M059J (cell line): ENCODE data around the gene KCNK3. TPM values are rescaled to one million over a fixed set of nuclear protein-coding genes. Genes with fewer than 3 reads are reported as not detected.
A peak's percentile ranks its signal among the peaks of the same experiment; 100 is the strongest.

Source experiments
- DNase-seq: peaks from one replicate; pipeline ENCODE4 v3.0.0-alpha.2; 2012; ENCODE audit warnings: low read depth
- total RNA-seq: library from RNA; depleted of rRNA; stranded (reverse); fragments of >200 nt; shearing (Covaris generic); gene quantifications from 2 replicates; pipeline ENCODE4 v1.2.3, GENCODE V29; 2014

The KCNK3 gene
- total RNA-seq, 1 experiment from 2014 or later = 2.4 TPM

DNA sequence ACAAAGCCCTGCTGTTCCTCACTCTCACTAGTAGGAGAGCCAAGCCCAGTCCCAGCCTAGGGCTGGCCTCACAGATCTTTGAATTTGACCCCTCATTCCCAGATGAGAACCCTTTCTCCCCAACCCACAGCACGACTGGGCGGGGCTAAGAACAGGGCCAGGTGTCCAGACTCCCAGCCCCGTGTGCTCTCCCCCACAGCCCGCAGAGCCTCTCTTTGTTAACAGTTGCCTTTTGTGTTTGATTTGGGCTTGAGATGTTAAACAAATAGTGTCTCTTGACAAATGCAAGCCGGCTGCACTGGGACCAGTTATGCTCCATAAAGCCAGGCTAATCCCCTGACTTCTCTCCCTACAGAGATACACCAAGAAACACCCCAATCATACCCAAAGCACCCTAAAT, 4.7 kb upstream of the KCNK3 start:
- no peak for DNase-seq

GRCh38 chr2:26691161-26691560, 1.4 kb upstream of the KCNK3 start:
- no peak for DNase-seq

DNA sequence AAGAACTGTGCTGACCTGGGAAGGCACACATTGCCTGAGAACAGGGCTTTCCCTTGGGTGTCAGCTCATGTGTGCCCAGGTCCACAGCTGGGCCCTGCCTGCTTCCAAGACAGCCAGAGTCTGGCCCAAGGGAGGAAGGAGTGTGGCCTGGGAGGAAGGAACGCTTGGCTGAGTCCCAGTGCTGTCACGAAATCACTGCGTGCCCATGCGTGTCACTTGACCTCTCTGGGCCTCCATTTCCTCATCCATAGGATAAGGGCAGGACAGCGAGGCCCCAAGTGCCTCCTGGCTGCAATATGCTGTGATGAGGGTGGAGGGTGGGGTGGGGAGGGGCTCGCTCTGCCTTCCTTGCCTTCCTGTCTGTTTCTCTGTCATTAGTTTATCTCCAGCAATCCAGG, 642 bp upstream of the KCNK3 start:
- DNase-seq = no peak

DNA sequence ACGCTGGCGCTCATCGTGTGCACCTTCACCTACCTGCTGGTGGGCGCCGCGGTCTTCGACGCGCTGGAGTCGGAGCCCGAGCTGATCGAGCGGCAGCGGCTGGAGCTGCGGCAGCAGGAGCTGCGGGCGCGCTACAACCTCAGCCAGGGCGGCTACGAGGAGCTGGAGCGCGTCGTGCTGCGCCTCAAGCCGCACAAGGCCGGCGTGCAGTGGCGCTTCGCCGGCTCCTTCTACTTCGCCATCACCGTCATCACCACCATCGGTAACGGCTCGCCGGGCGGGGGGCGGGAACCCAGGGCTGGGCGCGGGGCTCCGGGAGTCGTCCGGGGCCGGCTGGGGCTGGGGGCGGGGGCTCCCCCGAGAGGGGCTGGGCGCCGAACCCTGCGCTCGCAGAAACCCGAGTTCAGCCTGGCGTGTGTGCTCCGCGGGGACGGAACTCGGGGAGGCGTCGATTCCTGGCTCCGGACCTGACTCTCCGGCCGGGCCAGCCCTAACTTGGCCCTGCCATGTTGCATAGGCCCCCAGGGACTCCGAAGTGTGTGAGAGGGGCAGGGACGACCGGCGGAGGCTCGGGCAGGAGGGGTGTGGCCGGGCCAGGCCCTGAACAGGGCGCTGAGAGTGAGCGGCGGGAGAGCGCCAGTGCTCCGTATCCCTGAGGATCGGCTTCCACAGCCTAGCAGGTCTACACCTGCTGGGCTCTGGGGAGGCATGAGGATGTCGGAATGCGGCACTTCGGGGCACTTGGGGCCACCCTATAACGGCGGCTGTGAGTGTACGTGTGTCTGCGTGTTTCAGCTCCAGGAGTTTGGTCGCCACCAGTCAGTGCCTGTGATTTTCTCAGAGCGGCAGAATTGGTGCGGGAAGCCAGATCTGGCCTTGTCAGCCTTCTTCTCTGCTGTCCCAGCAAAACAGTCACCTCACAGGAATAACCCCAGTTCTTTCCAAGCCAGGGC, 651 bp downstream of the KCNK3 start:
- peak; percentile 40 for DNase-seq

DNA sequence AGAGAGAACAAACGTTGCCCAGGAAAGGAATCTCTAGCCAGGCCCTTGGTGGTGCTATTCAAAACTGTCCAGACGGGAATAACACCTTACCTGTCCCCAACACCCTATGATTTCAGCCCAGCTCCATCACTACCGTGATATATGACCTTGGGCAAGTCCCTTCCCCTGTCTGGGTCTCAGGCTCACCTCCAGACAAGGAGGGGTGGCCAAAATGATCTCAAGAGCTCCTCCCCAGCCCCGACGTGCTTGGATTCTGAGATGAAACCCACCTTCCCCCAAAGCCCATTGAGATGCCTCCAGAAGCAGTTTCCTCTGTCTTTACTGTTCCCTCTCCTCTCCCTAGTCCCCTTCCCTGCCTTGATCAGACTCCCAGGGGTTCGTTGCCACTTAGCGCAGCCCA, 1.5 kb downstream of the KCNK3 start:
- no peak for DNase-seq

GRCh38 chr2:26696351-26696816, 3.9 kb downstream of the KCNK3 start:
- peak; percentile 99 for DNase-seq

- no peak for DNase-seq
Measured at GRCh38 chr2:26697425-26697824, 4.9 kb downstream of the KCNK3 start.

DNA sequence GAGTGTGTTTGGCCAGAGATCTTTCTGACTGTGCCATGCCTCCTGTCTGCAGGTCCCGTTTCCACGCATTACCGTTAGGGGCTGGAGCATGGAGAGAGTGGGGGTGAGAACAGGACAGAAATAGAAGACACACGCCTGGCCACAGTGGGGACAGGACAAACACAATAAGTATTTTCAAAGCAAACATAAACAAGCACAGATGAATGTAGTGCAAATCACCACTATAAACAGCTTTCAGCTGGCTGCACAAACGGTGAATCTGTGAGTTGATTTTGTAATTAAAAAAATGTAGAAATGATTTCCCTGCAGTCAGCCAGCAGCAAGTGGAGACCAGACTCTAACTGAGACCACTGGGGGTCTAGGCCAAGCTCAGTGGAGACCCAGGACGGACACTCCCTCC, 6.8 kb downstream of the KCNK3 start:
- no peak for DNase-seq

DNA sequence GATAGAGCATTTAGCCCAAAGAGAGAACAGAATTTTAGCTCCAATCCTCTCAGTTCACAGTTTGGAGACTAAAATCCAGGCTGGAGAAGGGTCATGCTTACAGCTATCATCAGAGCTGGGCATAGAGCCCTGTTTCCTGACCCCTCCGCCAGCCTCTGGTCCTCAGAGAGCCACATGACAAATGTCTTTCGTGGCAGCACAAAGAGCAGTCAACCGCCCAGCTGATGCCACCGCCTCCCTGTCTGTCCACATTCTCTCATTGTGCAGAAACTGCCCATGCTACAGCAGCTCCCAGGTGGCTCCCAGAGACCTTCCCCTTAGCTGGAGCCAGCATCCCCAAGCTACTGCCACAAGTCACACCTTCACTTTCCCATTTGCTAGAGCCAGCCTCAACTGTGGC, 7.6 kb downstream of the KCNK3 start:
- DNase-seq = no peak

GRCh38 chr2:26701596-26701995, 9.1 kb downstream of the KCNK3 start:
- no peak for DNase-seq

DNA sequence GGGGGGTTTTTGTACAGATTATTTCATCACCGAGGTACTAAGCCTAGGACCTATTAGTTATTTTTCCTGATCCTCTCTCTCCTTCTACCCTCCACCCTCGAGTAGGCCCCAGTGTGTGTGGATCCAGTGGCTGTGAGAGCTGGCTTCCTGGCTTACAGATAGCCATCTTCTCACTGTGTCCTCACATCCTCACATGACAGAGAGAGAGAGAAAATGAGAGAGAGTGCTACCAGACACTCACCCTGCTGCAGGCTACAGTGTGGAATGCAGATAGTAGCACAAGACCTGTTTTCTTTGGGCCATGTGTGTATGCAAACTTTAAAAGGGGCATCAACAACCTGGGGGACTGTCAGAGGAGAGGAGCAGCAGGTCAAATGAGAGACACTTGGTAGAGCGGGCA, 9.5 kb downstream of the KCNK3 start:
- peak; percentile 42 for DNase-seq

DNA sequence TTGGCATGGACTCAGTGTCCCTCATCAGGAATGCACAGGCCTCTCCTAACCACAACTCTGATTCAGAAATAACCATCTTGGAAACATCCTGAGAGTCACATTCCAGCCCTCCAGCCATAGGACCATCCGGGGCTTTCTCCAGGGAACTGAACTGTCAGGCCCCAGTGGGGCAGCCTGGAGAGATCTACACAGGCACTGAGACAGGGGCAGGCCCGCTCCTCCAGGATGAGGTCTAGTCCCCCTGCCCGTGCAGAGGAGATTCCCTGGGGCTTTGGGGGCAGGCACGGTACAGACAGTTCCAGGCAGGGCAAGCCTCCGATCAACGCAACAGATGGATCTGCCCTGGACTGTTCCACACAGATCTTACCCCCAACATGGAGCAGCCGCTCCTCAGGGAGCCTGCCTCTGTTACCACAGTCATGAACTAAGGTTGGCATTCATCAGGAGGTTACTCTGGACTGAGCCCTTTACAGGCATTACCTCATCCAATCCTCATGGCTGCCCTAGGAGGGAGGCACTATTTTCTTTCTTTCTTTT, 12.0 kb downstream of the KCNK3 start:
- DNase-seq = peak; percentile 93

DNA sequence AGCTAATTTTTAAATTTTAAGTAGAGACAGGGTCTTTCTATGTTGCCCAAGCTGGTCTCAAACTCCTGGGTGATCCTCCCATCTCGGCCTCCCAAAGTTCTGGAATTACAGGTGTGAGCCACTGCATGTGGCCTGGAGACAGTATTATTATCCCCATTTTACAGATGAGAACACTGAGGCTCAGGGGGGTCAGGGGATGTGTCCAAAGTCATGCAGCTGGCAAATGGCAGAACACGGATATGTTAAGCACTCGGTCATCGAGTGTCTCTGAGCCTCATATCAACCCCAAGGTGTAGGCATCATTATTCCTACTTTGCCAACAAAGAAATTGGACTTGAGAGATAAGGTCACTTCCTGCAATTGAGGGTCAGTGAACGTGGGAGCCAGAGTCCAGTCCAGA, 12.6 kb downstream of the KCNK3 start:
- DNase-seq = no peak

DNA sequence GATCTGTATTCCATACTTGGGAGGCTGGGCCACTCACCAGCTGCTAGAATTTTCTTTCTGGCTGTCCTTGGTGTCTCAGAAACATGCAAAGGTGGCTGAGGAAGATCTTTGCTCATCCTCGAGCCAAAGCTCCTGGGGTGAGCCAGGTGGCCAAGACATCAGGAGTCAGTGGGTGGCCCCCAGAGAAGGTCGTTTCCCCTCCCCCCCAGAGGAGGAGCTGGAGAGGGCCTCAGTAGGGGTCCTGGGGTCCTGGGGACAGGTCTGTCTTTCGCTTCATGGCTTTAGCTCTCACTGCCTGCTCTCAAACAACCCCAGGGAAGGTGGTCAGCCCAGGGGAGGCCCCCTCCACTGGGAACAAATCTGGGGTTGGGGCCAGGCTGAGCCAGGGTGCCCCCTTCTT, 13.6 kb downstream of the KCNK3 start:
- no peak for DNase-seq

- no peak for DNase-seq
Measured at GRCh38 chr2:26706616-26707473, 14.3 kb downstream of the KCNK3 start.

- no peak for DNase-seq
Measured at GRCh38 chr2:26707747-26708146, 15.2 kb downstream of the KCNK3 start.

DNA sequence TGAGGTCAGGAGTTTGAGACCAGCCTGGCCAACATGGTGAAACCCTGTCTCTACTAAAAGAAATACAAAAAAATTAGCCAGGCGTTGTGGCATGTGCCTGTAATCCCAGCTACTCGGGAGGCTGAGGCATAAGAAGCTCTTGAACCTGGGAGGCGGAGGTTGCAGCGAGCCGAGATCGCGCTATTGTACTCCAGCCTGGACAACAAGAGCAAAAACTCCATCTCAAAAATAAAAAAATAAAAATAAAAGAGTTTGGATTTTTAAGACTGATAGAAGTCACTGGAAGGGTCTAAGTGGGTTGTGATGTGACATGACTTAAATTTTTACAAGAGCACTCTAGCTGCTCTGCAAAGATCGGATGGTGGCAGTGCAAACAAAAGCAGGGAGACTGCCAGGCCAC, 15.9 kb downstream of the KCNK3 start:
- no peak for DNase-seq

GRCh38 chr2:26709323-26710110, 17.0 kb downstream of the KCNK3 start:
- DNase-seq = no peak

GRCh38 chr2:26710145-26710544, 17.6 kb downstream of the KCNK3 start:
- no peak for DNase-seq

GRCh38 chr2:26710743-26711456, 18.4 kb downstream of the KCNK3 start:
- DNase-seq = no peak
